HG02970 (cell line): Measurements from ENCODE around the gene ANXA8L1.
"Not testable (repeated sequence)": the region's sequence is repeated elsewhere in the genome, so short reads cannot be mapped to it uniquely, and the experiment has no call there.

Source experiments
- ATAC-seq: cut with Tn5 transposase; IDR thresholded peaks from one replicate; pipeline ENCODE4 v1.9.1; 2021; ENCODE audit warnings: mild to moderate bottlenecking, moderate library complexity, moderate number of reproducible peaks; ENCODE audit not compliant: unreplicated experiment, low FRiP score

Gene ANXA8L1

GRCh38 chr10:46396441-46397279, 21.1 kb downstream of the ANXA8L1 start:
- not testable (repeated sequence) for ATAC-seq

- ATAC-seq = not testable (repeated sequence)
Measured at GRCh38 chr10:46397767-46398166, 22.2 kb downstream of the ANXA8L1 start.

GRCh38 chr10:46398212-46398886, 22.8 kb downstream of the ANXA8L1 start:
- not testable (repeated sequence) for ATAC-seq

- not testable (repeated sequence) for ATAC-seq
Measured at GRCh38 chr10:46409556-46409955, 34.0 kb downstream of the ANXA8L1 start.

- not testable (repeated sequence) for ATAC-seq
Measured at GRCh38 chr10:46411123-46411522, 35.5 kb downstream of the ANXA8L1 start.

GRCh38 chr10:46412665-46413064, 37.1 kb downstream of the ANXA8L1 start:
- not testable (repeated sequence) for ATAC-seq

- ATAC-seq = not testable (repeated sequence)
Measured at GRCh38 chr10:46415291-46415690, 39.7 kb downstream of the ANXA8L1 start.

- not testable (repeated sequence) for ATAC-seq
Measured at GRCh38 chr10:46418283-46418682, 42.7 kb downstream of the ANXA8L1 start.

- not testable (repeated sequence) for ATAC-seq
Measured at GRCh38 chr10:46419570-46420379, 44.2 kb downstream of the ANXA8L1 start.

GRCh38 chr10:46423550-46423949, 48.0 kb downstream of the ANXA8L1 start:
- not testable (repeated sequence) for ATAC-seq

GRCh38 chr10:46440942-46441341, 65.4 kb downstream of the ANXA8L1 start:
- ATAC-seq = not testable (repeated sequence)
